ENCODE results near the gene ZNF609. TPM values are rescaled to one million over a fixed set of nuclear protein-coding genes. Genes with fewer than 3 reads are reported as not detected.

Gene ZNF609
- total RNA-seq, 1 experiment from 2014 or later: 31.0 TPM

GRCh38 chr15:64429448-64429847 lies 30.9 kb upstream of the ZNF609 start:
- Histone ChIP-seq H3K9me2 (ENCODE audit: insufficient read depth) (no peaks in the 10 kb centered on the region), H3K79me2 (ENCODE audit: insufficient read depth, low read length) (no peaks in the 10 kb centered on the region), H3K9ac (ENCODE audit: low read length) (no peak overlapping the region), H3K36me3 (ENCODE audit: control insufficient read depth in 1 of 2, insufficient read depth in 2 of 2, low read length in 2 of 2) (0 out of 4 replicates have a peak, but pooled peaks cover 2 to 3% of the 10 kb centered on the region in 2 experiments), H3K27me3 (ENCODE audit: insufficient read depth, low read length) (no peaks in the 10 kb centered on the region), H3K27ac (ENCODE audit: low read depth, low read length) (no peak overlapping the region), H2AFZ (ENCODE audit: low read depth, low read length, poor library complexity, severe bottlenecking) (no peak overlapping the region), H3K4me2 (ENCODE audit: low read length) (no peak overlapping the region), H3K4me1 (ENCODE audit: control insufficient read depth in 1 of 2, insufficient read depth in 2 of 2, low read length in 2 of 2) (peaks cover 7 to 8% of the 10 kb centered on the region in 2 experiments; a peak in 2 of 4 replicates), H3K9me3 (ENCODE audit: control insufficient read depth in 1 of 2, insufficient read depth in 1 of 2, low read depth in 1 of 2, low read length in 2 of 2) (no peaks in the 10 kb centered on the region), H4K20me1 (ENCODE audit: insufficient read depth) (no peaks in the 10 kb centered on the region), H3K4me3 (replicated peaks in 1 of 2; ENCODE audit: low read depth in 1 of 2, low read length in 2 of 2) (no peak overlapping the region)
- no peak for TF ChIP-seq EZH2 (IDR thresholded peaks at IDR 0.05)
- no peak for TF ChIP-seq CEBPB (IDR thresholded peaks at IDR 0.05; ENCODE audit: low read depth)
- no peak for TF ChIP-seq YY1 (IDR thresholded peaks at IDR 0.05; ENCODE audit: extremely low read depth, insufficient replicate concordance, low read depth, low read length)
- no peak for TF ChIP-seq MAX (IDR thresholded peaks at IDR 0.05)
- no peak for TF ChIP-seq SIN3A (IDR thresholded peaks at IDR 0.05; ENCODE audit: low read depth)
- no peak for TF ChIP-seq EZH2phosphoT487 (IDR thresholded peaks at IDR 0.05; ENCODE audit: borderline replicate concordance)
- TF ChIP-seq SP1 (IDR thresholded peaks at IDR 0.05; ENCODE audit: low read depth): no peak
- no peak for TF ChIP-seq FOSL1 (IDR thresholded peaks at IDR 0.05; ENCODE audit: low read depth)
- TF ChIP-seq ZNF274 (IDR thresholded peaks at IDR 0.05; ENCODE audit: low read depth, low read length): no peak
- TF ChIP-seq TCF7L2 (IDR thresholded peaks at IDR 0.05; ENCODE audit: borderline replicate concordance, extremely low read depth, insufficient read depth, insufficient read length): no peak
- TF ChIP-seq POLR2AphosphoS5 (IDR thresholded peaks at IDR 0.05; ENCODE audit: low read depth, low read length): no peak
- no peak for TF ChIP-seq JUND (IDR thresholded peaks at IDR 0.05)
- TF ChIP-seq ZBTB33 (IDR thresholded peaks at IDR 0.05; ENCODE audit: extremely low read depth, insufficient replicate concordance, low read length): no peak
- no peak for TF ChIP-seq RAD21 (IDR thresholded peaks at IDR 0.05; ENCODE audit: low read depth)
- TF ChIP-seq ZFX (IDR thresholded peaks at IDR 0.05): no peak
- TF ChIP-seq EGR1 (IDR thresholded peaks at IDR 0.05; ENCODE audit: low read depth): no peak
- no peak for TF ChIP-seq REST (IDR thresholded peaks at IDR 0.05; ENCODE audit: low read depth)
- no peak for TF ChIP-seq CBX3 (IDR thresholded peaks at IDR 0.05; ENCODE audit: low read depth)
- no peak for TF ChIP-seq ELF1 (IDR thresholded peaks at IDR 0.05; ENCODE audit: borderline replicate concordance, low read depth)
- no peak for TF ChIP-seq CTCF (IDR thresholded peaks at IDR 0.05 in 2 of 3, conservative IDR thresholded peaks at IDR 0.05 in 1 of 3; ENCODE audit: borderline replicate concordance in 1 of 3, insufficient read depth in 1 of 3, low read depth in 2 of 3, low read length in 2 of 3)
- intact Hi-C loops (cut with micrococcal nuclease): loop anchor here (5.0 kb wide), 1 partner anchor 298 kb away; no protein-coding TSS in a partner anchor
- ATAC-seq (no peak), DNase-seq (ENCODE audit: low read depth, low spot score) (no peak)
- BruUV-seq (replicated peaks): no TSS peak
- CTCF ChIA-PET: no interaction called here
- POLR2A ChIA-PET: no interaction called here
- RAD21 ChIA-PET (ENCODE audit: low non-redundant PET in 1 of 2, low total read pairs in 2 of 2, uncharacterized antibody in 2 of 2, unreplicated experiment in 2 of 2): no interaction called here
